Right atrium auricular region (tissue), 2 donors: ENCODE results near the gene EIF3K. TPM values are rescaled to one million over a fixed set of nuclear protein-coding genes. Genes with fewer than 3 reads are reported as not detected.

Source experiments
- DNase-seq: peaks from one replicate; pipeline ENCODE4 v3.0.0-alpha.2; 2019; ENCODE audit warnings: low spot score
- H3K27ac ChIP-seq, 2 donors: fragments of 200-600 bp; sonication (generic); 1 replicate in 1 of 2; 2 replicates in 1 of 2; pipeline ENCODE4 v1.5.1; 2016 to 2019
- H3K27me3 ChIP-seq, 2 donors: fragments of 200-600 bp; sonication (generic); one replicate each; pipeline versions ENCODE4 v1.5.1 to v1.6.0; 2017 to 2019
- H3K36me3 ChIP-seq: fragments of 200-600 bp; sonication (generic); one replicate; pipeline ENCODE4 v1.5.1; 2016
- H3K4me1 ChIP-seq, 2 donors: fragments of 200-600 bp; sonication (generic); one replicate each; pipeline versions ENCODE4 v1.5.1 to v1.6.0; 2017 to 2019
- H3K4me3 ChIP-seq, 2 donors: fragments of 200-600 bp; sonication (generic); 1 replicate in 1 of 2; 2 replicates in 1 of 2; pipeline ENCODE4 v1.5.1; 2017 to 2019; ENCODE audit warnings: mild to moderate bottlenecking in 1 of 2, moderate library complexity in 1 of 2
- H3K9me3 ChIP-seq, 2 donors: fragments of 200-600 bp; sonication (generic); one replicate each; pipeline ENCODE4 v1.5.1; 2019
- total RNA-seq, 2 donors: library from RNA; depleted of rRNA; stranded (reverse); fragments of >200 nt; gene quantifications; one replicate each; pipeline ENCODE4 v1.1.0, GENCODE V29; 2016
- TF ChIP-seq, protein P1 (sequence below), 2 donors: fragments of 200-600 bp; sonication (generic); IDR thresholded peaks; one replicate each; pipeline ENCODE4 v1.5.1; 2019; ENCODE audit warnings: antibody characterized with exemption in 2 of 2

EIF3K gene
- total RNA-seq, 2 donors from 2014 or later, result 716 to 786 TPM

DNA sequence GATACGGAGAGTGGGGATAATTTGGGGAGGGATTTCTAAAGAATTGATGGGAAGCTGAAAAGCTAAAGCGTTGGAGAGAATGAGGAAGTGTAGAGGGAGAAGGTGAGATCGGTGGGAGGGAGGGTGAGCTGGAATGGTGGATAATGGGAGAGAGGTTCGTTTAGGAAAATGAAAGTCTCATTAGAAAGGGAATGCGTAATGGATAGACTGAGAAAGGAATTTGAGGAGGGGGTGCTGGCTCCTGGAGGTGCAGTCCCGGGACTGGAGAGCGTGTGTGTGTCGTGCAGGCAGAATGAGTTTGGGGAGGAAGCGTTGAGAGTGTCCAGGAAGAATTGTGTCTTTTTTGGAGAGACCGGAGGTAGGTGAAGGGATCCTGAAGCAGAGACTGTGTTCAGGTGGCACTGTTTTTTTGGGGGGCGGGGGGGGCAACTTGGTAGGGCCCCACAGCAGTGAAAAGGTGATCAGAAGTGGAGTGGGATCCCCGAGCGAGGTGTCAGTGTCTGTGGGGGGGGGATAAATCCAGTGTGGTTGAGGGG is 29.8 kb downstream of the EIF3K start:
- peaks cover 1 to 52% of the 10 kb centered on the region in 2 donors for H3K4me1 ChIP-seq
- H3K27me3 ChIP-seq, result no peaks in the 10 kb centered on the region
- H3K9me3 ChIP-seq, result no peaks in the 10 kb centered on the region
- TF ChIP-seq, protein P1, sequence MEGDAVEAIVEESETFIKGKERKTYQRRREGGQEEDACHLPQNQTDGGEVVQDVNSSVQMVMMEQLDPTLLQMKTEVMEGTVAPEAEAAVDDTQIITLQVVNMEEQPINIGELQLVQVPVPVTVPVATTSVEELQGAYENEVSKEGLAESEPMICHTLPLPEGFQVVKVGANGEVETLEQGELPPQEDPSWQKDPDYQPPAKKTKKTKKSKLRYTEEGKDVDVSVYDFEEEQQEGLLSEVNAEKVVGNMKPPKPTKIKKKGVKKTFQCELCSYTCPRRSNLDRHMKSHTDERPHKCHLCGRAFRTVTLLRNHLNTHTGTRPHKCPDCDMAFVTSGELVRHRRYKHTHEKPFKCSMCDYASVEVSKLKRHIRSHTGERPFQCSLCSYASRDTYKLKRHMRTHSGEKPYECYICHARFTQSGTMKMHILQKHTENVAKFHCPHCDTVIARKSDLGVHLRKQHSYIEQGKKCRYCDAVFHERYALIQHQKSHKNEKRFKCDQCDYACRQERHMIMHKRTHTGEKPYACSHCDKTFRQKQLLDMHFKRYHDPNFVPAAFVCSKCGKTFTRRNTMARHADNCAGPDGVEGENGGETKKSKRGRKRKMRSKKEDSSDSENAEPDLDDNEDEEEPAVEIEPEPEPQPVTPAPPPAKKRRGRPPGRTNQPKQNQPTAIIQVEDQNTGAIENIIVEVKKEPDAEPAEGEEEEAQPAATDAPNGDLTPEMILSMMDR (IDR thresholded peaks at IDR 0.05), result no peak
- no peak for DNase-seq
- no peaks in the 10 kb centered on the region for H3K36me3 ChIP-seq
- H3K27ac ChIP-seq, result peak overlapping the region; percentile 97 to 98
- H3K4me3 ChIP-seq, result peak overlapping the region; percentile 99

DNA sequence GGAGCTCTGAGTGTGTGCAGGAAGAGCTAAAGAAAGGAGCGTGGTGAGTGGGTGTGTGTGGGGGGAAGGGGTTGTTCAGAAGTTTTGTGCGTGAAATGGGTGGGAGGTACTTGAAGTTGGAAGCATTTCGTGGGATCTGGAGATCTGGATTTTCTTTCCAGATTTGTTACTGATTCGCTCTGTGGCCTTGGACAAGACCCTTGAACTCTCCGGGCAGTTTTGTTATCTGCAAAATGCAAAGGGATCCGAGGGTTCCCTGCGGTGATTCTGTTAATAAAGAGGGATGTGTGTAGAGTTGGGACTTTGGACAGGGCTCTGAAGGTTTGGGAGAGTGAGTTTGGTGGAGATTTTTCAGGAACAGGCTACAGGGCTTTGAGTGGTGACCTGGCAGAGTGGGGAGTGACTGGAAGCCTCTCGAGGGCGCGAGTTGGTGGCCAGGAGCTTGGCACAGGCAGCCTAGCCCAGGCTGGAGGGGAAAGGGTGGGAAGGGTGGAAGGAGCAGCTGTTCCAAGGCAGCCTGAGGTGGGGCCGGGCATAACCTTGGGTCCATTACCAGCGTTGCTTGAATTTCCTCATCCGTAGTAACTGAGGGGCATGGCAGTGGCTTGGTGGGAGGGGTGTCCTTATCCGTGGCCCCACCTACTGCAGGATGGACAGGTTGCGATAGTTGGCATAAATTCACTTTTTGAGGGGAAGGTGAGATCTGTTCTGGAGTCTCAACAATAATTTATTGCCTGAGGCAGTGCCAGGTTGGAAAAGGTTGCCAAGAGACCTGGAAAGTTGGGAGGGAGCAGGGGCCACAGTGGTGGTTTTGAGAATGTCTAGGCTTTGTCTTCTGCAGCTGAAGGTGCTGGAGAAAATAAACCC is 30.6 kb downstream of the EIF3K start:
- Histone ChIP-seq H3K27ac (peak overlapping the region; percentile 97 to 98), H3K27me3 (no peaks in the 10 kb centered on the region), H3K4me3 (peak overlapping the region; percentile 99), H3K36me3 (no peaks in the 10 kb centered on the region), H3K9me3 (no peaks in the 10 kb centered on the region), H3K4me1 (peaks cover 5 to 59% of the 10 kb centered on the region in 2 donors)
- TF ChIP-seq, protein P1 (IDR thresholded peaks at IDR 0.05), result no peak
- DNase-seq, result no peak

DNA sequence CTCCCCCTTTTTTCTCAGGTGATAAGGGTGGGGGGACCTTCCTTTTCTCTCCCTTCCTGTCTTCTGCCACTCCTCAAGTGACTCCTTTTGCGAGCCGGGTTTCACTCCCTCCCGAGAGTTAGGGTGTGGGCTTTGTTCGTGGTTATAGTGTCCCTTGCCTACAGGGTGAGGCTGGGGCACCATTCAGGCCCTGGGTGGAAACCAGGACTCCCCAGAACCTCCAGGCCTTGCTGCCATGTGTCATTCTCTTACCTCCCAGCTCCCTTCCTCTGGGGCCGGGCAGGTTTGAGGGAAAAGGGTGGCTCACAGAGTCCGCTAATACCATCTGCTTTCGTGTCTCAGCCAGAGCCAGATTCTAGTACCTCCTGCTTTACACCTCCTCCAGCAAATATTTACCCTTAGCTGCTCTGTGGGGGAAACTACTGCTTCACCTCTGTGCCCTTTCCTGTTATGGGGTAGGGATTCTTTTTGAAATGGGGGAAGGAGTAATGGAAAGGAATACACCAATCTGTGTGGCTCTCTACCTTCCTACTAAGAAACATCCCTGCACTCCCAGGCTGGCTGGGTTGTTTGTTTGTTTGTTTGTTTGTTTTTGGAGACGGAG is 31.3 kb downstream of the EIF3K start:
- peaks cover 5 to 67% of the 10 kb centered on the region in 2 donors for H3K4me1 ChIP-seq
- no peak for DNase-seq
- H3K27me3 ChIP-seq, result no peaks in the 10 kb centered on the region
- H3K4me3 ChIP-seq, result peak overlapping the region; percentile 99
- H3K36me3 ChIP-seq, result no peaks in the 10 kb centered on the region
- no peaks in the 10 kb centered on the region for H3K9me3 ChIP-seq
- H3K27ac ChIP-seq, result peak overlapping the region; percentile 97 to 98
- TF ChIP-seq, protein P1 (IDR thresholded peaks at IDR 0.05), result no peak

DNA sequence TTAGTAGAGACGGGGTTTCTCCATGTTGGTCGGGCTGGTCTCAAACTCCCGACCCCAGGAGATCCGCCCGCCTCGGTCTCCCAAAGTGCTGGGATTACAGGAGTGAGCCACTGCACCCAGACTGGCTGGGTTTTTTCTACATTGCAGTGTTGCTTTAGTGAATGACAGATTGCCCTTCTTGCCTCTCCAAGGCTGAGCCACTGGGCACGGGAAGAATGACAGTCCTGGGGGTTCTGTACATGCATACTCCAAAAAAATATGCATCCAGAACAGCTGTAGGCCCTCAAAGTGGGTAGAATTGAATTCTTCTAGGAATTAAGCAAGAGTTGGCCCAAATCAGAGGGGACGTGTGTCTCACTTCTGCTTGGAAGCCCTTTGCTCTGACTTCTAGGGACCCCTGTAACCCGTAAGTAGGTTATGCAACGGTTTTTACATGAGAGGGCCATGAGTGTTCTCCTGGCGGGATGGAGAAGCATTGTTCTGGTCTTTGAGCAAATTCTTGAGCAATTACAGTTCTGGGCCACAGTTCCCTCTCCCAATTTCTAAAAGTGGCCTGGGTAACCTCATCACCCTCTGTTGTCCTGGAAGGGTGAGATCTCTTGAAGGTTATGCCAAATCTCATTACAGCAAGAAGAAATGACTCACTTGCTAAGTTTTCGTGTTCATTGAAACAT is 32.1 kb downstream of the EIF3K start:
- Histone ChIP-seq H3K36me3 (peaks cover under 1% of the 10 kb centered on the region), H3K4me1 (peaks cover 5 to 74% of the 10 kb centered on the region in 2 donors), H3K27me3 (no peaks in the 10 kb centered on the region), H3K27ac (peak overlapping the region; percentile 97 to 98), H3K9me3 (no peaks in the 10 kb centered on the region), H3K4me3 (peak overlapping the region; percentile 99)
- TF ChIP-seq, protein P1 (IDR thresholded peaks at IDR 0.05), result no peak
- peak; percentile 78 for DNase-seq

DNA sequence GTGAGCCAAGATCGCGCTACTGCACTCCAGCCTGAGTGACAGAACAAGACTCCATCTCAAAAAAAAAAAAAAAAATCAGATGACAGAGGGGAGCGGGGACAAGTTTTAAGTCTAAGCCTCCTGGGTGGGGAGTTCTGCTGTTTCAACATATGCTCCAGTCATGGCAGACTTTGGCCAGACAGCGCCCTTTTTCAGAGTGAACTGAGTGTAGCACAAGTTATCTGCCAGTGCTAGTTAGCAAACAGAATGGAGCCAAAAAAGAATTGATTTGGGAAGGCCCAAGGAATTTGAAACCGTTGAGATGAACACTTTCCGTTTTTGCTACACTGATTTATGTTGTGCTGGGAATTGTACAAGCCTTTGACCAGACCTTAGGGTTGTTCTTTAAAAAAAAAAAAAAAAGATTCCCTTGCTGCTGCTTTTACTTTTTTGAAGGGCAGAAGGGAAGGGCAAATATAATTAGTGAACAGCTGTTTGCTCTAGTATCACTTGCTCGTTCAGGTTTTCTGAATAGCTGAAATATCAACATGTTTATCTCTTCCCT is 34.1 kb downstream of the EIF3K start:
- DNase-seq, result peak; percentile 83
- Histone ChIP-seq H3K4me1 (peaks cover 5 to 90% of the 10 kb centered on the region in 2 donors), H3K27me3 (no peaks in the 10 kb centered on the region), H3K4me3 (peak overlapping the region; percentile 4 to 10), H3K9me3 (no peaks in the 10 kb centered on the region), H3K36me3 (peaks cover 9% of the 10 kb centered on the region), H3K27ac (peak overlapping the region; percentile 97 to 98)
- TF ChIP-seq, protein P1 (IDR thresholded peaks at IDR 0.05), result no peak
